HG03571 (cell line): ENCODE data around the gene TFAP2E.

Experiments
- ATAC-seq: cut with Tn5 transposase; IDR thresholded peaks from one replicate; pipeline ENCODE4 v1.9.1; 2021; ENCODE audit not compliant: unreplicated experiment

Gene TFAP2E

GRCh38 chr1:35556484-35557117 is 16.5 kb upstream of the TFAP2E start:
- peak; percentile 1 for ATAC-seq

GRCh38 chr1:35557118-35557610 is 15.9 kb upstream of the TFAP2E start, which contains the start of gene KIAA0319L:
Gene KIAA0319L, minus strand, starts transcription at chr1:35557403. Its CDS starts 2,912 bp downstream, at chr1:35554491.
- peak; percentile 76 for ATAC-seq

- peak; percentile 70 for ATAC-seq
Measured at GRCh38 chr1:35557611-35558373, 15.3 kb upstream of the TFAP2E start, which contains the start of gene NCDN. Gene NCDN, plus strand, starts transcription at chr1:35557799. Its CDS starts 392 bp downstream, at chr1:35558191.

GRCh38 chr1:35558374-35559316 is 14.5 kb upstream of the TFAP2E start:
- no peak for ATAC-seq

GRCh38 chr1:35559317-35559944 is 13.7 kb upstream of the TFAP2E start:
- no peak for ATAC-seq

GRCh38 chr1:35560256-35561225 is 12.6 kb upstream of the TFAP2E start:
- ATAC-seq = no peak

- ATAC-seq = no peak
Measured at GRCh38 chr1:35561297-35561971, 11.7 kb upstream of the TFAP2E start.

GRCh38 chr1:35561972-35562680 is 11.0 kb upstream of the TFAP2E start:
- no peak for ATAC-seq

- ATAC-seq = no peak
Measured at GRCh38 chr1:35563166-35563565, 9.9 kb upstream of the TFAP2E start.

GRCh38 chr1:35564037-35564883 is 8.9 kb upstream of the TFAP2E start:
- no peak for ATAC-seq

- ATAC-seq = no peak
Measured at GRCh38 chr1:35564884-35565741, 8.0 kb upstream of the TFAP2E start.

- ATAC-seq = no peak
Measured at GRCh38 chr1:35565742-35566133, 7.4 kb upstream of the TFAP2E start.

- ATAC-seq = no peak
Measured at GRCh38 chr1:35567947-35568558, 5.1 kb upstream of the TFAP2E start.

- no peak for ATAC-seq
Measured at GRCh38 chr1:35568975-35569395, 4.1 kb upstream of the TFAP2E start.

GRCh38 chr1:35569936-35570335 is 3.2 kb upstream of the TFAP2E start:
- no peak for ATAC-seq

- ATAC-seq = no peak
Measured at GRCh38 chr1:35570589-35571137, 2.5 kb upstream of the TFAP2E start.
